Caco-2 (cell line): Measurements from ENCODE around the gene PIH1D1. TPM values are rescaled to one million over a fixed set of nuclear protein-coding genes. Genes with fewer than 3 reads are reported as not detected.

Source experiments
- BruUV-seq: library from RNA; stranded (reverse); fragments of 400-500 nt; replicated peaks from 2 replicates; lab custom pipeline; 2021; lab: Mats Ljungman, UMichigan
- CTCF ChIA-PET: fragments of 300-600 bp; sonication (Branson Sonifier 250); formaldehyde crosslinking; loops from one replicate; lab custom pipeline; 2022; ENCODE audit warnings: antibody characterized with exemption; lab: Charles Lee
- POLR2A ChIA-PET: fragments of 300-600 bp; sonication (Branson Sonifier 250); formaldehyde crosslinking; loops from one replicate; lab custom pipeline; 2022; ENCODE audit warnings: antibody characterized with exemption; lab: Charles Lee
- DNase-seq, 2 experiments: peaks; one replicate each; pipeline versions ENCODE4 v3.0.0 to v3.0.0-alpha.2; 2020 to 2022
- H3K27me3 ChIP-seq: replicated peaks from 2 replicates; pipeline ENCODE4 v1.6.0; 2011; ENCODE audit warnings: low read length; ENCODE audit not compliant: control insufficient read depth, insufficient read depth
- H3K36me3 ChIP-seq: 2 replicates; pipeline ENCODE4 v1.5.1; 2011; ENCODE audit warnings: low read length; ENCODE audit not compliant: control insufficient read depth, insufficient read depth
- H3K4me1 ChIP-seq: fragments of 250-450 bp; sonication (Bioruptor Pico); 2 replicates; pipeline ENCODE4 v1.5.1; 2020; ENCODE audit warnings: mild to moderate bottlenecking
- H3K4me3 ChIP-seq: 2 replicates; pipeline ENCODE4 v1.5.1; 2011; ENCODE audit warnings: low read depth, mild to moderate bottlenecking, control low read depth, low read length
- H3K9me3 ChIP-seq: fragments of 250-450 bp; sonication (Bioruptor Pico); 2 replicates; pipeline ENCODE4 v1.5.1; 2020; ENCODE audit warnings: mild to moderate bottlenecking, moderate library complexity
- H3K27ac Mint-ChIP-seq: one replicate; pipeline ENCODE4 v1.8.0; 2022; ENCODE audit warnings: mixed read lengths; ENCODE audit not compliant: unreplicated experiment
- H3K27me3 Mint-ChIP-seq: one replicate; pipeline ENCODE4 v1.8.0; 2022; ENCODE audit warnings: mixed read lengths; ENCODE audit not compliant: insufficient read depth, unreplicated experiment
- H3K36me3 Mint-ChIP-seq: one replicate; pipeline ENCODE4 v1.8.0; 2022; ENCODE audit warnings: mild to moderate bottlenecking, mixed read lengths; ENCODE audit not compliant: insufficient read depth, unreplicated experiment
- H3K4me1 Mint-ChIP-seq: one replicate; pipeline ENCODE4 v1.8.0; 2022; ENCODE audit warnings: low read depth, mixed read lengths; ENCODE audit not compliant: unreplicated experiment
- H3K4me3 Mint-ChIP-seq: one replicate; pipeline ENCODE4 v1.8.0; 2022; ENCODE audit warnings: mild to moderate bottlenecking, moderate library complexity, mixed read lengths; ENCODE audit not compliant: unreplicated experiment
- H3K9me3 Mint-ChIP-seq: one replicate; pipeline ENCODE4 v1.8.0; 2022; ENCODE audit warnings: mixed read lengths; ENCODE audit not compliant: unreplicated experiment
- CTCF ChIP-seq, 2 experiments: fragments of 200-600 bp in 1 of 2; IDR thresholded peaks; 1 replicate in 1 of 2; 2 replicates in 1 of 2; pipeline versions ENCODE4 v1.5.1 to v1.8.0; 2011 to 2022; ENCODE audit warnings: antibody characterized with exemption in 1 of 2, control low read depth in 1 of 2, inconsistent platforms in 1 of 2, low read depth in 1 of 2, low read length in 1 of 2, mild to moderate bottlenecking in 1 of 2, moderate library complexity in 1 of 2; ENCODE audit not compliant: insufficient read depth in 1 of 2, severe bottlenecking in 1 of 2, unreplicated experiment in 1 of 2
- intact Hi-C: fragments of 100-400 bp; cut with micrococcal nuclease; formaldehyde crosslinking; loops from one replicate; pipeline ENCODE4 v1.10.0; 2022; ENCODE audit not compliant: unreplicated experiment
- total RNA-seq: library from RNA; stranded (reverse); gene quantifications from 2 replicates; pipeline ENCODE4 v1.2.3, GENCODE V29; 2022

Gene PIH1D1
- total RNA-seq, 1 experiment from 2014 or later = 150 TPM

GRCh38 chr19:49438261-49438660 is 13.4 kb downstream of the PIH1D1 start:
- DNase-seq = no peak
- Histone ChIP-seq H3K27me3 (peaks cover 6% of the 10 kb centered on the region), H3K36me3 (no peaks in the 10 kb centered on the region), H3K4me3 (no peak overlapping the region), H3K9me3 (no peaks in the 10 kb centered on the region), H3K4me1 (0 out of 2 replicates have a peak, but pooled peaks cover 3% of the 10 kb centered on the region)
- ChIA-PET POLR2A (no interaction called here), CTCF (no interaction called here)
- Mint-ChIP-seq H3K36me3 (peaks cover 2% of the 10 kb centered on the region), H3K4me3 (no peak overlapping the region), H3K27me3 (peaks cover 45% of the 10 kb centered on the region), H3K9me3 (peaks cover 8% of the 10 kb centered on the region), H3K4me1 (peaks cover 16% of the 10 kb centered on the region), H3K27ac (no peak overlapping the region)
- BruUV-seq = no TSS peak
- intact Hi-C loops = no loop called here
- no peak for TF ChIP-seq CTCF (IDR thresholded peaks at IDR 0.05; ENCODE audit: insufficient read depth in 1 of 2, low read depth in 1 of 2, low read length in 1 of 2, severe bottlenecking in 1 of 2, unreplicated experiment in 1 of 2)

GRCh38 chr19:49437231-49437630 is 14.4 kb downstream of the PIH1D1 start:
- H3K4me1 ChIP-seq = 0 out of 2 replicates have a peak, but pooled peaks cover 3% of the 10 kb centered on the region
- no peak for DNase-seq
- H3K36me3 Mint-ChIP-seq = no peaks in the 10 kb centered on the region
- POLR2A ChIA-PET = no interaction called here
- H3K36me3 ChIP-seq = no peaks in the 10 kb centered on the region
- intact Hi-C loops = no loop called here
- peaks cover 14% of the 10 kb centered on the region for H3K4me1 Mint-ChIP-seq
- no peaks in the 10 kb centered on the region for H3K9me3 ChIP-seq
- no peak for TF ChIP-seq CTCF (IDR thresholded peaks at IDR 0.05; ENCODE audit: insufficient read depth in 1 of 2, low read depth in 1 of 2, low read length in 1 of 2, severe bottlenecking in 1 of 2, unreplicated experiment in 1 of 2)
- no TSS peak for BruUV-seq
- H3K27me3 Mint-ChIP-seq = peaks cover 39% of the 10 kb centered on the region
- H3K27ac Mint-ChIP-seq = no peak overlapping the region
- H3K27me3 ChIP-seq = peaks cover 6% of the 10 kb centered on the region
- H3K9me3 Mint-ChIP-seq = peaks cover 8% of the 10 kb centered on the region
- H3K4me3 ChIP-seq = no peak overlapping the region
- no peak overlapping the region for H3K4me3 Mint-ChIP-seq
- CTCF ChIA-PET = no interaction called here

GRCh38 chr19:49436381-49437017 is 15.1 kb downstream of the PIH1D1 start:
- no peaks in the 10 kb centered on the region for H3K36me3 ChIP-seq
- H3K4me3 ChIP-seq = no peak overlapping the region
- Mint-ChIP-seq H3K4me1 (peaks cover 8% of the 10 kb centered on the region), H3K36me3 (no peaks in the 10 kb centered on the region), H3K27ac (no peak overlapping the region), H3K4me3 (no peak overlapping the region), H3K9me3 (peaks cover 8% of the 10 kb centered on the region), H3K27me3 (peaks cover 31% of the 10 kb centered on the region)
- H3K4me1 ChIP-seq = no peaks in the 10 kb centered on the region
- ChIA-PET POLR2A (no interaction called here), CTCF (interaction anchor here (0.6 kb wide), 1 partner anchor 11 kb away, joined by 3 read pairs; no protein-coding TSS in a partner anchor)
- H3K9me3 ChIP-seq = no peaks in the 10 kb centered on the region
- peak in 1 of 2 experiments; percentile 43 for DNase-seq
- TF ChIP-seq CTCF (IDR thresholded peaks at IDR 0.05; ENCODE audit: insufficient read depth in 1 of 2, low read depth in 1 of 2, low read length in 1 of 2, severe bottlenecking in 1 of 2, unreplicated experiment in 1 of 2) = no peak
- no TSS peak for BruUV-seq
- intact Hi-C loops = no loop called here
- H3K27me3 ChIP-seq = peaks cover 5% of the 10 kb centered on the region
